HFF-Myc (cell line): ENCODE data around the gene ZNF512B.

ENCODE experiments used
- DNase-seq: peaks from one replicate; pipeline ENCODE4 v3.0.0-alpha.2; 2011; ENCODE audit warnings: low read depth; ENCODE audit errors: extremely low read depth
- H3K4me3 ChIP-seq: replicated peaks from 2 replicates; pipeline ENCODE4 v1.5.1; 2011; ENCODE audit warnings: low read depth, mild to moderate bottlenecking, control low read depth, low read length
- TF ChIP-seq, protein P1 (sequence below): IDR thresholded peaks from 2 replicates; pipeline ENCODE4 v1.5.1; 2012; ENCODE audit warnings: mild to moderate bottlenecking, low read depth, low read length, control low read depth; ENCODE audit errors: missing control alignments

Gene ZNF512B

DNA sequence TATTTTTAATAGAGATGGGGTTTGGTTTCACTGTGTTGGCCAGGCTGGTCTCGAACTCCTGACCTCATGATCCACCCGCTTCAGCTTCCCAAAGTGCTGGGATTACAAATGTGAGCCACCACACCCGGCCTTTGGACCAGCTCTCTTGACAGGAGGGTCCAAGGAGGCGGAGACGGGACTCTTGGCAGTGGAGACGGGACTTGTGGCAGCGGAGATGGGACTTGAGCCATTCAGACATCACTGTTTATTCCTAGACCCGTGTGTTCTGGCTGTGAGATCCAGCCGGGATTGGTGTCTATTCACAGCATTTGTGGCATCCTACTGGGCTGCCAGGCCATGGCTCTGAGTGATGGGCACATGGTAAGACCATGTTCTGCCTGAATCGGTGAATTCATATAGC, 36.8 kb upstream of the ZNF512B start:
- TF ChIP-seq, protein P1, sequence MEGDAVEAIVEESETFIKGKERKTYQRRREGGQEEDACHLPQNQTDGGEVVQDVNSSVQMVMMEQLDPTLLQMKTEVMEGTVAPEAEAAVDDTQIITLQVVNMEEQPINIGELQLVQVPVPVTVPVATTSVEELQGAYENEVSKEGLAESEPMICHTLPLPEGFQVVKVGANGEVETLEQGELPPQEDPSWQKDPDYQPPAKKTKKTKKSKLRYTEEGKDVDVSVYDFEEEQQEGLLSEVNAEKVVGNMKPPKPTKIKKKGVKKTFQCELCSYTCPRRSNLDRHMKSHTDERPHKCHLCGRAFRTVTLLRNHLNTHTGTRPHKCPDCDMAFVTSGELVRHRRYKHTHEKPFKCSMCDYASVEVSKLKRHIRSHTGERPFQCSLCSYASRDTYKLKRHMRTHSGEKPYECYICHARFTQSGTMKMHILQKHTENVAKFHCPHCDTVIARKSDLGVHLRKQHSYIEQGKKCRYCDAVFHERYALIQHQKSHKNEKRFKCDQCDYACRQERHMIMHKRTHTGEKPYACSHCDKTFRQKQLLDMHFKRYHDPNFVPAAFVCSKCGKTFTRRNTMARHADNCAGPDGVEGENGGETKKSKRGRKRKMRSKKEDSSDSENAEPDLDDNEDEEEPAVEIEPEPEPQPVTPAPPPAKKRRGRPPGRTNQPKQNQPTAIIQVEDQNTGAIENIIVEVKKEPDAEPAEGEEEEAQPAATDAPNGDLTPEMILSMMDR: no peak

DNA sequence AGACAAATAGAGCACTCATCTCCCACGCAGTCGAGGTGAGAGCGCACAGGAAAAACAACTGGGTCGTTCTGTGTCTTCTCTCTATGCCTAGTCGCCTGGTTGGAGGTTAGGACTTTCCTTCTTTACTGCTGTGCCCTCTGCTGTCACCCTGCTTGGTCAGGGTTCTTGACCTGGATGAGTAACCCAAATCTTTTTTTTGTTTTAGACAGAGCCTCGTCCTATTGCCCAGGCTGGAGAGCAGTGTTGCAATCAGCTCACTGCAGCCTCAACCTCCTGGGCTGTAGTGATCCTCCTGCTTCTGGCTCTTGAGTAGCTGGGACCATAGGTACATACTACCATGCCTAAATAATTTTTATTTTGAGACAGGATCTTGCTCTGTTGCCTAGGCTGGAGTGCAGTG, 35.7 kb upstream of the ZNF512B start:
- no peak for DNase-seq
- TF ChIP-seq, protein P1: no peak
- H3K4me3 ChIP-seq: no peak overlapping the region

More for the DNA sequence above, 36.8 kb upstream of the ZNF512B start:
- H3K4me3 ChIP-seq: no peak overlapping the region
- DNase-seq: no peak

- DNase-seq: no peak
- TF ChIP-seq, protein P1: no peak
- H3K4me3 ChIP-seq: no peak overlapping the region
Measured at GRCh38 chr20:64003960-64004725, 34.4 kb upstream of the ZNF512B start.

GRCh38 chr20:64001607-64002011, 31.9 kb upstream of the ZNF512B start:
- TF ChIP-seq, protein P1: no peak
- no peak for DNase-seq
- H3K4me3 ChIP-seq: no peak overlapping the region

GRCh38 chr20:64000906-64001305, 31.2 kb upstream of the ZNF512B start:
- no peak for DNase-seq
- TF ChIP-seq, protein P1: no peak
- H3K4me3 ChIP-seq: no peak overlapping the region

DNA sequence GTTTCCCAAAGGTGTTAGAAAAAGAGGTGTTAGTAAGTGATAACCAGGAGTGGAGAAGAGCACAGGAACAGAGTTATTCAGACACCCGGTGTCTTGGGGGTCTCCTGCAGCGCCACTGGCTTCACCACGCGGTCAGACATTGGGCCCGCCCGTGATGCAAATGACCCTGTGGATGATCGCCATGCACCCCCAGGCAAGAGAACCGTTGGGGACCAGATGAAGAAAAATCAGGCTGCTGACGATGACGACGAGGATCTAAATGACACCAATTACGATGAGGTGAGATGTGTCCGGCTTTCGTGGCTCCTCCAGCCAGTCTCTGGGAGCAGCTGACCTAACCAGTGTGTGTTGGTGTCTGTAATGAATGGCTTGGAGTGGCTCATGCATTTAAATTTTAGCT, 13.2 kb upstream of the ZNF512B start:
- TF ChIP-seq, protein P1: no peak
- no peak overlapping the region for H3K4me3 ChIP-seq
- DNase-seq: no peak
